ENCODE measurements around the gene ZBTB7C. TPM values are rescaled to one million over a fixed set of nuclear protein-coding genes. Genes with fewer than 3 reads are reported as not detected.

Gene ZBTB7C
- total and polyA plus RNA-seq, 2 of the 8 experiments (the other 6 are each of a cell fraction or from before 2014, with no cell fraction given): 0.15 to 0.45 TPM

DNA sequence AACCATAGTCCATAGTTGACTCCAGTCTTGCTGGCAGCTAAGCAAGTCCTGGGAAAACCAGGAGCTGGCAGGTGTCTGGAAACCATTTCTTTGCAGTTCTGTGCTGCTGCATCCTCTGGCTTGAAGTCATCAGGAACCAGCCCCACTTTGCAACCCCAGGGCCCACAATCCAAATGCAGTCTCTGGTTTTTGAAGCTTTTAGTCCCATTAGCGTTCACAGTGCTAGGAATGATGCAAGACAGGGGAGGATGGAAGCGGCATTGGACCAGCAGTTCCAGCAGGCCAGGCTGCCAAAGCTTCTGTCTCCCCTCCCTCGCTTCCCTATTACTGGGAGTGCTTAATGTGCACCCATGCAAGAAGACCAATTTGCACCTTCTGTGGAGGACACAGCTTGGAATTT lies 106.4 kb downstream of the ZBTB7C start (continued):
- TF ChIP-seq CTCF (IDR thresholded peaks at IDR 0.05; ENCODE audit: control extremely low read depth in 1 of 3, insufficient read depth in 1 of 3, low read depth in 1 of 3, low read length in 3 of 3): no peak
- TF ChIP-seq, protein P1, sequence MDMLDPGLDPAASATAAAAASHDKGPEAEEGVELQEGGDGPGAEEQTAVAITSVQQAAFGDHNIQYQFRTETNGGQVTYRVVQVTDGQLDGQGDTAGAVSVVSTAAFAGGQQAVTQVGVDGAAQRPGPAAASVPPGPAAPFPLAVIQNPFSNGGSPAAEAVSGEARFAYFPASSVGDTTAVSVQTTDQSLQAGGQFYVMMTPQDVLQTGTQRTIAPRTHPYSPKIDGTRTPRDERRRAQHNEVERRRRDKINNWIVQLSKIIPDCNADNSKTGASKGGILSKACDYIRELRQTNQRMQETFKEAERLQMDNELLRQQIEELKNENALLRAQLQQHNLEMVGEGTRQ (IDR thresholded peaks at IDR 0.05; ENCODE audit: low read length): no peak
